ENCODE measurements around the gene PAPPA. TPM values are rescaled to one million over a fixed set of nuclear protein-coding genes. Genes with fewer than 3 reads are reported as not detected.

PAPPA gene
- total RNA-seq, 1 donor from 2014 or later: 2.9 TPM

GRCh38 chr9:116323571-116323970 lies 170.0 kb downstream of the PAPPA start:
- Histone ChIP-seq H3K4me3 (no peak overlapping the region), H3K4me1 (no peaks in the 10 kb centered on the region), H3K27me3 (no peaks in the 10 kb centered on the region), H3K27ac (no peak overlapping the region), H3K9me3 (no peaks in the 10 kb centered on the region), H3K36me3 (no peaks in the 10 kb centered on the region)
- TF ChIP-seq, protein P1, sequence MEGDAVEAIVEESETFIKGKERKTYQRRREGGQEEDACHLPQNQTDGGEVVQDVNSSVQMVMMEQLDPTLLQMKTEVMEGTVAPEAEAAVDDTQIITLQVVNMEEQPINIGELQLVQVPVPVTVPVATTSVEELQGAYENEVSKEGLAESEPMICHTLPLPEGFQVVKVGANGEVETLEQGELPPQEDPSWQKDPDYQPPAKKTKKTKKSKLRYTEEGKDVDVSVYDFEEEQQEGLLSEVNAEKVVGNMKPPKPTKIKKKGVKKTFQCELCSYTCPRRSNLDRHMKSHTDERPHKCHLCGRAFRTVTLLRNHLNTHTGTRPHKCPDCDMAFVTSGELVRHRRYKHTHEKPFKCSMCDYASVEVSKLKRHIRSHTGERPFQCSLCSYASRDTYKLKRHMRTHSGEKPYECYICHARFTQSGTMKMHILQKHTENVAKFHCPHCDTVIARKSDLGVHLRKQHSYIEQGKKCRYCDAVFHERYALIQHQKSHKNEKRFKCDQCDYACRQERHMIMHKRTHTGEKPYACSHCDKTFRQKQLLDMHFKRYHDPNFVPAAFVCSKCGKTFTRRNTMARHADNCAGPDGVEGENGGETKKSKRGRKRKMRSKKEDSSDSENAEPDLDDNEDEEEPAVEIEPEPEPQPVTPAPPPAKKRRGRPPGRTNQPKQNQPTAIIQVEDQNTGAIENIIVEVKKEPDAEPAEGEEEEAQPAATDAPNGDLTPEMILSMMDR (IDR thresholded peaks at IDR 0.05): no peak
- DNase-seq (no peak), ATAC-seq (peak; percentile 27)
- intact Hi-C loops (cut with DNase I): no loop called here

DNA sequence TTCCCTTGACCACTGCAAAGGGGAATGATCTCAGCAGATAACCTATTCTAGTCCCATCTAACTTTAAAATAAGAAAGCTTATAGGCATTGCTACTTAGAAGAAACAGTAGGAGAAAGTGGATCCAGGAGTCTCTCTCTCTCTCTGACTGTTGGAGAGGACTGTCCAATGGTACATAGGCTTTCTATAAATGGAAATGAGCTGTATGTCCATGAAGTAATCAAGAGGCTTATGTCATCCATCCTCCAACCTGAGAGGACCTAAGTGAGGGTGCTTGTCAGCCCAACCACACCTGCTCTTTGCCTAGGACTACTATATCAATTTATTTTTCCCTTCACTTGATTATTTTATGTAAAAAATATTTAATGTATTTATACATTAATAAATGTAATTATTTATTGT lies 172.3 kb downstream of the PAPPA start:
- no peaks in the 10 kb centered on the region for H3K4me1 ChIP-seq
- DNase-seq (no peak), ATAC-seq (no peak)
- H3K9me3 ChIP-seq: no peaks in the 10 kb centered on the region
- intact Hi-C loops (cut with DNase I): no loop called here
- H3K36me3 ChIP-seq: no peaks in the 10 kb centered on the region
- TF ChIP-seq, protein P1 (IDR thresholded peaks at IDR 0.05): no peak
- no peaks in the 10 kb centered on the region for H3K27me3 ChIP-seq
- H3K27ac ChIP-seq: no peak overlapping the region
- no peak overlapping the region for H3K4me3 ChIP-seq

DNA sequence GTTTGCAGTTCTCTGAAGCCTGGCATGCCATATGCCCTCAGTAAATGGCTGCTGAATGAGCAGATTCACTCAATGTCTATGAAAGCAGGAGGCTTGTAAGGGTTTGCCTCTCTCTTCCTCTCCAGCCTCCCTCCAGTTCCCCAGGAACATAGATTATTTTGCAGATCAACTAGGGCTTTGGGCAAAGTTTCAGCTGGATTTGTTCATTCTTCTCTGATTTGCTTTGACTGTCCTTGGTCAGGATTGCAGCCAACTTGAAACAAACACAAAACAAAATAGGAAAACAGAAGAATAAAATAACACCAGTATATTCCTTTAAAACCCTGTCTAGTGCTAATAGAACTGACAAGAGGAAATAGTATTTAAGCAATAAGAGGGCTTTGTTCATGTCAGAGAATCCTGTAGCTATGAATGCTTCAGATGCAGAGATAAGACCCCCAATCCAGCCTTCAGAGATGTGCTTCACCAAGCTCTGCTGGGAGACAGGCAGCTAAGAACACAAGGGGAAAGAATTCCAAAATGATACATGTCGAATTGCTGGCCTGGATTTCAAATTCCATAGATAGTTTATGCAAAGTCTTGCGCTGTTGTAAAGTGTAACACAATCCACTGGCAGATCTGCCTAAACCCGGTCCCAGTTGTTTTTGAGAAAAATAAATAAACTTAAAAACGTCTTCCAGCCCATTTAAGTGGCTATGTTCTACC lies 174.3 kb downstream of the PAPPA start:
- no peaks in the 10 kb centered on the region for H3K36me3 ChIP-seq
- H3K4me3 ChIP-seq: no peak overlapping the region
- ATAC-seq: no peak
- H3K27me3 ChIP-seq: no peaks in the 10 kb centered on the region
- TF ChIP-seq, protein P1 (IDR thresholded peaks at IDR 0.05): no peak
- H3K9me3 ChIP-seq: no peaks in the 10 kb centered on the region
- no peaks in the 10 kb centered on the region for H3K4me1 ChIP-seq
- DNase-seq: no peak
- intact Hi-C loops (cut with DNase I): no loop called here
- H3K27ac ChIP-seq: no peak overlapping the region

- no peaks in the 10 kb centered on the region for H3K36me3 ChIP-seq
- H3K4me1 ChIP-seq: no peaks in the 10 kb centered on the region
- TF ChIP-seq, protein P1 (IDR thresholded peaks at IDR 0.05): no peak
- no peak overlapping the region for H3K27ac ChIP-seq
- intact Hi-C loops (cut with DNase I): no loop called here
- no peak for DNase-seq
- no peak overlapping the region for H3K4me3 ChIP-seq
- ATAC-seq: no peak
- no peaks in the 10 kb centered on the region for H3K27me3 ChIP-seq
- H3K9me3 ChIP-seq: no peaks in the 10 kb centered on the region
Observed at GRCh38 chr9:116329470-116329869, 175.9 kb downstream of the PAPPA start.

GRCh38 chr9:116331241-116331640 lies 177.7 kb downstream of the PAPPA start:
- no peak overlapping the region for H3K4me3 ChIP-seq
- no peaks in the 10 kb centered on the region for H3K27me3 ChIP-seq
- intact Hi-C loops (cut with DNase I): no loop called here
- no peaks in the 10 kb centered on the region for H3K36me3 ChIP-seq
- ATAC-seq: no peak
- no peaks in the 10 kb centered on the region for H3K9me3 ChIP-seq
- H3K4me1 ChIP-seq: no peaks in the 10 kb centered on the region
- H3K27ac ChIP-seq: no peak overlapping the region
- DNase-seq: no peak
- TF ChIP-seq, protein P1 (IDR thresholded peaks at IDR 0.05): no peak

DNA sequence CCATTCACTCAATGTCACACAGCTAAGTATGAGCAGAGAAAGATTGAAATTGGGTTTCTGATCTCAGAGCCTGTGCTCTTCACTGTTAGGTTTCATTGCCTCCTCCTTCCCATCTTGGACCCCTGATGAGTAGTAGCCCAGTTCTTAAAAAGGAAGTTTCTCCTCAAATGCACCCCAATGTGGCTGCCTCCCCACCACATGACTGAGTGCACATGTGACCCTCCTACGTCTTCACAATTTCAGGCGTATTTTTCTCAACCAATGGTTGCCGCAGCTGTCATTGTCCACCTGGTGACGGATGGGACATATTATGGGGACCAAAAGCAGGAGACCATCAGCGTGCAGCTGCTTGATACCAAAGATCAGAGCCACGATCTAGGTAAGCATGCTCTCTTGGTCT lies 178.5 kb downstream of the PAPPA start:
- DNase-seq: no peak
- no peak overlapping the region for H3K27ac ChIP-seq
- H3K4me1 ChIP-seq: no peaks in the 10 kb centered on the region
- intact Hi-C loops (cut with DNase I): no loop called here
- ATAC-seq: no peak
- TF ChIP-seq, protein P1 (IDR thresholded peaks at IDR 0.05): no peak
- no peaks in the 10 kb centered on the region for H3K9me3 ChIP-seq
- H3K27me3 ChIP-seq: no peaks in the 10 kb centered on the region
- H3K4me3 ChIP-seq: no peak overlapping the region
- no peaks in the 10 kb centered on the region for H3K36me3 ChIP-seq

All from upper lobe of right lung (tissue), 1 donor.